Suprapubic skin (tissue), 3 donors: ENCODE data around the gene VASH1.

Source experiments
- POLR2AphosphoS5 ChIP-seq, 3 donors: sonication (generic); formaldehyde crosslinking; IDR thresholded peaks; one replicate each; pipeline ENCODE4 v1.6.1; 2017; ENCODE audit warnings: antibody characterized with exemption in 3 of 3
- TF ChIP-seq, protein P1 (sequence below), 2 donors: fragments of 200-600 bp in 1 of 2; fragments of 450-650 bp in 1 of 2; sonication (generic) in 1 of 2; IDR thresholded peaks; one replicate each; pipeline ENCODE4 v1.5.1; 2016 to 2019; ENCODE audit warnings: antibody characterized with exemption in 2 of 2, mild to moderate bottlenecking in 1 of 2, moderate library complexity in 1 of 2

DNA sequence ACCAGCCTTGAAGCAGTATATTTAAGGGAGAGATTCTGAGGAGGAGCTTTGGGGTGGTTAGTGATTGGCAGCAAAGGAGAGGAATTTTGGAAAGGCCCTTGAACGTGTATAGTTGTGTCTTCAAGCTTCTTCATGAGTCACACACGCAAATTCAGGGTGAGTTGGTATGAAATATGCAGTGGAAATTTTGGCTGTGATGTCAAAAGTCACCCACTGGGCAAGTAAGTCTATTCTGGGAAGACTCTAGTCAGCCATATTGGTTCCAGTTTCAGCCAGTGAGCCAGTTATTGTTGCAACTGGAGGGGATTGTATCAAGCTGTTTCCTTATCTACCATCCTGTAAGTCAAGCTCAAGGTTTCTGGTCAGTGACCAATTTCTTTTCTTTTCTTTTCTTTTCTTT is 32.0 kb upstream of the VASH1 start:
- TF ChIP-seq, protein P1, sequence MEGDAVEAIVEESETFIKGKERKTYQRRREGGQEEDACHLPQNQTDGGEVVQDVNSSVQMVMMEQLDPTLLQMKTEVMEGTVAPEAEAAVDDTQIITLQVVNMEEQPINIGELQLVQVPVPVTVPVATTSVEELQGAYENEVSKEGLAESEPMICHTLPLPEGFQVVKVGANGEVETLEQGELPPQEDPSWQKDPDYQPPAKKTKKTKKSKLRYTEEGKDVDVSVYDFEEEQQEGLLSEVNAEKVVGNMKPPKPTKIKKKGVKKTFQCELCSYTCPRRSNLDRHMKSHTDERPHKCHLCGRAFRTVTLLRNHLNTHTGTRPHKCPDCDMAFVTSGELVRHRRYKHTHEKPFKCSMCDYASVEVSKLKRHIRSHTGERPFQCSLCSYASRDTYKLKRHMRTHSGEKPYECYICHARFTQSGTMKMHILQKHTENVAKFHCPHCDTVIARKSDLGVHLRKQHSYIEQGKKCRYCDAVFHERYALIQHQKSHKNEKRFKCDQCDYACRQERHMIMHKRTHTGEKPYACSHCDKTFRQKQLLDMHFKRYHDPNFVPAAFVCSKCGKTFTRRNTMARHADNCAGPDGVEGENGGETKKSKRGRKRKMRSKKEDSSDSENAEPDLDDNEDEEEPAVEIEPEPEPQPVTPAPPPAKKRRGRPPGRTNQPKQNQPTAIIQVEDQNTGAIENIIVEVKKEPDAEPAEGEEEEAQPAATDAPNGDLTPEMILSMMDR (IDR thresholded peaks at IDR 0.05), result no peak
- TF ChIP-seq POLR2AphosphoS5 (IDR thresholded peaks at IDR 0.05), result no peak
